Stimulated activated CD4-positive, alpha-beta T cell treated with anti-CD3 and anti-CD28 coated beads, Interleukin-1b, Interleukin-23, amount 100 ng/mL, for 1 hour (primary cell): ENCODE data around the gene CLSTN3.

Source experiments
- DNase-seq, 2 donors: peaks; one replicate each; pipeline ENCODE4 v3.0.0-alpha.2; 2020; ENCODE audit warnings: low read depth in 2 of 2

CLSTN3 gene

DNA sequence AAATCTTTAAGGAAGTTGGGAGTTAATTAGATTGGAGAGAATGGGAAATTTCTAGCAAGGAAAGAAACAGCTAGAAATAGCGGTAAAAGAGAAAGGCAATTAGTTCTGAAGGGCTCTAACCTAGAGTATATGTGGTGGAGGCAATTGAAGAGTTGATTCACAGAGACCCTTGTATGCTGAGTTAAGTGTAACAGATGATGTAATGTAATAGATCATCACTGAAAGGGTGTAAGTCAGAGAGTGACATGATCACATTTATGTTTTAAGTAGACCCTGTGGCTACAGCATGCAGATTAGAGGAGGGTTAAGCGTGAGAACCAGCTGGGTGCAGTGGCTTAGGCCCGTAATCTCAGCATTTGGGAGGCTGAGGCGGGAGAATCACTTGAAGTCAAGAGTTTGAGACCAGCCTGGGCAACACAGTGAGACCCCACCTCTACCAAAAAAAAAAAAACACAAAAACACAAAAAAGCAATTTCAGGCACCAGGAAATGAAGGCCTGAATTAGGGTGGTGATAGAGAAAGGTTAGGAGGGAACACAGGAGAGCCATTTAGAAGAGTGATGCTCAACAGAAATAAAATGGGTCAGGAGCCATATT, 4.4 kb upstream of the CLSTN3 start:
- no peak for DNase-seq

DNA sequence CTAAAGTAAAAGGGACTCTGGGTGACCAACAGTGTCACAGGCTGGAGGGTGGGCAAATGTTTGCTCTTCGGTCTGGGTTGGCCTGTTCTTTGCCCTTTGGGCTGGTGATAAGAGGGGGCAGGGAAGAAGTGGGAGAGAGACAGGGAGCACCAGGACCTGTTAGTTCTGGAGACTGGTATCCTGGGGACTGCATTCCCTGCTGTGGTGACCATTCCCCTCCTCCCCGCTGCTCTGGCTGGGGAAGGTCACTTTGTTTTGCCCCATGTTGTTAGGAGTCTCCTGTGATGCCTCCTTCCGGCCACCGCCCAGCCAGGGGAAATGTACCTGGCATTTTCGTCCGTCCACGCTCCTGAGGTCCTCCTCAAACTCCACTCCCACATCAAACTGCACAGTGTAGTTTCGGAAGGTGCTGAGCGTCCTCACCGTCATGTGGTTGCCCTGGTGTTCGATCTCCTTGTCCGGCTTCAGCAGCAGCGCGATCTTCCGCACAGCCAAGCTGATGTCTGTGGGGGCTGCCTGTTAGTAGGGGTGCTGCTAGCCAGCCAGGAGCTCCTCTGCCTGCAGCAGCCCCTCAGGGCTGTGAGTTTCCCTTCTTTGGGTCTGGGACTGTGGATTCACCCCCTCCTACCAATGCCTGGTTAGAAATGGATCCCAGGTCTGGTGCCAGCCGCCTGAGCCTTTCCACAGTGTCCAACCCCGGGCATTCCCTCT, 2.1 kb upstream of the CLSTN3 start:
- no peak for DNase-seq

DNA sequence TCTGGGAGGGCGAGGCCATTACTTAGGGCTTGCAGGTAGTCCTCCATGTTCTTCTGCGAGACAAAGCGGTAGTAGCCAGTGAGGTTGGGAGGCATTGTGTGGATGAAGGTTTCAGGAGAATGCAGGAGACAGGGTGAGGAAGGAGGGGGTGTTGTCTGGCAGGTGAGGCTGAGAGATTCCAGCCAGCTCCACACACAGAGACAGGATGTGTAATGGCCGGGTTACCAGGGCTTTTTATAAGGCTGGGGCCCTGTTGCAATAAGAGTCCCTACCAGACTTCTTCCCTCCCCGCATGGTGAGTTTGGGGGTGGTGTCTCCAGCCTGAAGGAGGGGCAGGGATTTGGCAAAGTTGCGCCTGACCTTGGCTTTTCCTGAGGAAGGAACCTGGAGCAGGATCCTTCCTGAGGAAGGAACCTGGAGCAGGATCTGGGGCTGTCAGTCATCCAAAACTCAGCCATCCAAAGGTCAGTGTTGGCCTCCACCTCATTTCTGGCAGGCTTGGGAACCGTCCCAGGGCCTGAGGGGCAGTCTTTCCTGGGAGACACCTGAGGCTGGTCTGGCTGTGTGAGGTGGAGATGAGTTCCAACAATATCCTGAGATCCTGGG, 1.4 kb upstream of the CLSTN3 start, which contains the start of gene RBP5:
Gene RBP5, minus strand, starts transcription at position 209 of the 606 bp plus-strand sequence. Its CDS starts 114 bp downstream, at position 95.
- DNase-seq, result no peak

DNA sequence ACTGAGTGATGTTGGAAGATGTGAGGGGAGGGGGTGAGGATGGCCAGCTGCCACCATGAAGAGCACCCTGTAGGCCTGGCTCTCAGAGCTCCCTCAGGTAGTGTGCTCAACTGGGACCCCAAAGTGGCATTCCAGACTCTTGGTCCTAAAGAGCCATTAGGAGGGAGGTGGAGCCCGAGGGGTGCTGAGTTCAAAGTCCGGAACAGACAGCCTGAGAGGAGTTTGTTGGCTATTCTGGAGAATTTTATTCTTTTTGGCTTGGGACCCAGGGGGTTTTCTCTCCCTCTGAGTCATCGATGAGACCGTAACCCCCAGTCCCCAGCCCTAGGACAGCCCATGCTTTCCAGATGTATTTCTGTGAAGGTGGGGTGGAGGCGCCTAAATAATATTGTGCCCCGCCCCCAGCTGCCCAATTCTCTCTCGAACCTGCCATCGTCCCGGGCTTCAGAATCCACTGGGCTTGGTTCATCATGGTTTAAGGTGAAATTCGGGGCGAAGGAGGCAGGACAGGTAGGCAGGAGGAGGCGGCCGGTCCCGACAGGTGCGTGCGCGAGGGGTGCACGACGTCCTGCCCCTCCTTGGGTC, 792 bp upstream of the CLSTN3 start:
- no peak for DNase-seq

DNA sequence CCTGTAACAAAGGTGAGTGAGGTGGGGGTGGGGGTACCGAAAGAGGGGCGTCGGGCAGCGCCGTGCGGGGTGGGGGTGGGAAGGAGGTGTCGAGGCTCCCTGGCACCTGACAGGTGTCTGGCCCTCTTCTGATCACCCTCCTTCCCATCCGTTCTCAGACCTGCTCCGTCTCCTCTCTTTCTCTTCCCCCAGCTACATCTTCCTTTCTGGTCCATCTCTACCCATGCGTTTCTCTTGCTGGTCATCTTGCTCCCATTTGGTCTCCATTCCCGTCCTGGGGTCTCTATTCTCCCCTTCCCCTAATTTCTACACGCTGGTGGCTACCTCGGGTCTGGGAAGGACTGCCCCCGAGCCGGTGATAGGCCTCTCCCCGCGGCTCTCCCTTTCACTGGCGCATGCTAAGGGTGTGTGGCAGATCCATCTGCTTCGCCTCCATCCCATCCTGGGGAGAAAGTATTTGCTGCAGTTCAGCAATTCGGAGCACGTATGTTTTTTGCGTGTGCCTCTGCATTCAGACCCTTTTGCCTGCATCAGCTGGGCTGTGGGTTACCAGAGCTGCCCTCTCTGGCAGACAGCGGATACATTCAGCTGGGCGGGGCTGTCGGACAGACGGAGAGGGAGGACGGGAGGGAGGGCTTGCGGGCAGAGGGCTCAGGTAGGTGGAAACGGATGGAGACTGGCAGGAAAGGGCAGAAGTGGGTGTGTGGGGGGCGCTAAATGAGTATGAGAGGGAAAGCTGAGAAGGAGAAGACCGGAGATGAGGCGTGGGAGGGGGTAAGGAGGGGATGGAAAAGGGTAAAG, 730 bp downstream of the CLSTN3 start:
- DNase-seq, result no peak

DNA sequence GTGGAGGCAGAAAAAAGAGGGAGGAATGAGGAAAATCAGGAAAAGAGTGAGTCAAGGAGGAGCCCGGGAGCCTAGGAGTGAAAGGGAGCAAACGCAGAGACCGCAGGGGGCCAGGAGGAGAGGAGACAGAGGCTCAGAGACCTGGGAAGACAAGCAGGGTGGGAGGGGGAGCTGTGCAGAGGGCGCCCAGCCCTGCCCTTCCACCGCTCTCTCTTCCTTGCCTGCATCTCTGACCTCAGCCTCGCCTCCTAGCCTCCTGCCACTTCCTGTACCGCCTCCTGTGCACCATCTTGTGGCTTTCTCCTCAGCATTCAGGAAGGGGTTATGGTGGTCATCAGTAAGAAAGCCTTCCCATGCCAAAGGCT, 1.3 kb downstream of the CLSTN3 start:
- DNase-seq, result no peak

DNA sequence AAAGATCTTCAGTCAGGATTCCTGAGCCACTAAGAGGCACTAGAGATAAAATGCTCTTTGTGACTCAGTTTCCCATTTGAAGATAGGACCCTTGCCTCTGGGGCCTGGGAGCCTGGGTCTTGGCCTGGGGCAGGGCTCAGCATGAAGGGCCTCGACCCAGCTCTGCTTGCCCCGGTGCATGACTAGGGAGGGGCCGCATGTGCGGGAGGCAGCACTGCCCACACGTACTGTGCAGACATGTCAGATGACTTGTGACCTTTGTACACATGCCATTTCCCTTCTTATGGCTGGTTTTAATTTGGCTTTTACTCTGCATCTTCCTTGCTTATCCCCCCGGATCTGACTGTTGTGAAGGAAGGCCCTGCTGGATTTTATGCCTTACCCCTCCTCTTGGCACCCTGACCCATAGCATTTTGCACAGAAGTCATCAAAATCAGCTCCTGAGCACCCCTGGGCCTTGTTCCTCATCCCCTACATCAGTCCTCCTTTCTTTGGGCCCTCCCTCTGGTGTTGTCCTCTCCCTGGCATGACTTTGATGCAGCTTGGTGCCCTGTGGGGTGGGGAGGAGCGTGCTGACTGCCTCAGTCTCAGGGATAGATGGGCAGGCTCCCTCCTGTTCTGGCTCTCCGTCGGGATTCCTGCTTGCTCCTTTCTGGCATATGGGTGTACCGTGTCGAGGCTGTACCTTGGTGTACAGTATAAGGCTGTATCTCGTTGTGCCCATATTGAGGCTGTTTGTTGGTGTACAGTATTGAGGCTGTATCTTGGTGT, 4.4 kb downstream of the CLSTN3 start:
- no peak for DNase-seq

DNA sequence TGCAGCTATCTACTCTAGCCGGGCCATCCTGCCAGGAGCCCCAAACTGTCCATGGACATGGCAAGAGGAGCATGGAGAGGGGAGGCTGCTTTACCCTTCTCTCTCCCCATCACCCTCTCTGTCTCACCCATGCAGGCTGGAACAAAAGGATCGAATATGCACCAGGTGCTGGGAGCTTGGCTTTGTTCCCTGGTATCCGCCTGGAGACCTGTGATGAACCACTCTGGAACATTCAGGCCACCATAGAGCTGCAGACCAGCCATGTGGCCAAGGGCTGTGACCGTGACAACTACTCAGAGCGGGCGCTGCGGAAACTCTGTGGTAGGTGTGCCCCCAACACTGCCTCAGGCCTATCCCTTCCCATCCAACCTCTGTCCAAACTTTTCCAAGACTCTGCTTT, 5.9 kb downstream of the CLSTN3 start:
- no peak for DNase-seq

DNA sequence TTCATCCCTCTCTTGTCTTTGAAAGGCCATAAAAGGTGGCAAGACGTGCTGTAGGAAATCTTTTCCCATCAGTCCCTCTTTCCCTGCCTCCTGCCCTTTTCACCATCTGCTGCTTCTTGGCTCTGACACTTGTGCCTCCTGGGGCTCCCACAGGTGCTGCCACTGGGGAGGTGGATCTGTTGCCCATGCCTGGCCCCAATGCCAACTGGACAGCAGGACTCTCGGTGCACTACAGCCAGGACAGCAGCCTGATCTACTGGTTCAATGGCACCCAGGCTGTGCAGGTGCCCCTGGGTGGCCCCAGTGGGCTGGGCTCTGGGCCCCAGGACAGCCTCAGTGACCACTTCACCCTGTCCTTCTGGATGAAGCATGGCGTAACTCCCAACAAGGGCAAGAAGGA, 6.5 kb downstream of the CLSTN3 start:
- DNase-seq, result no peak

DNA sequence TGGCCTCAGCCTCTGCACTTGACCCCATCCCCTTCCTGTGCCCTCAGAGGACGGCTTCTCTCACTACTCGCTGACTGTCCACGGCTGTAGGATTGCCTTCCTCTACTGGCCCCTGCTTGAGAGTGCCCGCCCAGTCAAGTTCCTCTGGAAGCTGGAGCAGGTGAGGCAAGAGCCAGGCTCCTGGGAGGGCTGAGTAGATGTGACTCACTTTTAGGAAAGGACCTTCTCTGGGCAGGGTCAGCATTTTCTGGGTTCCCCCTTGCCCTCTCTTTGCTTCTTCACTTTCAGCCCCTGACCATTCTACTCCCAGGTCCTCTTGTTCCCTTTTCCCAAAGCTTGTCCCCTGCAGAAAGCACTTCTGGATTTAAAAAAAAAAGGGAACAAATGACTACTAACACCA, 7.7 kb downstream of the CLSTN3 start:
- no peak for DNase-seq

DNA sequence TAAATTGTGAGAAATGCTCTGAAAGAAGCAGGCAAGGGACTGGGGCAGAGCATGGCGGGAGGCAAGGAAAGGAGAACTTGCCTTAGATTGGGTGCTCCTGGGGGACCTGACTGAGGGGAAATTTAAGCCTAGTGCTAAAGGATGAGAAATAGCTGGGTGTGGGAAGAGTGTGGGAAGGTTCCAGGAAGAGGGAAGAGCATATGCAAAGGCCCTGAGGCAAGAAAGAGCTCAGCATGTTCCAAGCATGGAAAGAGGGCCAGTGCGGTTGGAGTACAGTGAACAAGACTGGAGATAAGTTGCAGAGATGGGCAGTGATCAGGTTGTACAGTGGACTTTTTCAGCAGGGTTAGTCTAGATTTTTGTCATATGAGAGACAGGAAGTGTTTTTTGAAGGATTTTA, 9.0 kb downstream of the CLSTN3 start:
- DNase-seq, result no peak

DNA sequence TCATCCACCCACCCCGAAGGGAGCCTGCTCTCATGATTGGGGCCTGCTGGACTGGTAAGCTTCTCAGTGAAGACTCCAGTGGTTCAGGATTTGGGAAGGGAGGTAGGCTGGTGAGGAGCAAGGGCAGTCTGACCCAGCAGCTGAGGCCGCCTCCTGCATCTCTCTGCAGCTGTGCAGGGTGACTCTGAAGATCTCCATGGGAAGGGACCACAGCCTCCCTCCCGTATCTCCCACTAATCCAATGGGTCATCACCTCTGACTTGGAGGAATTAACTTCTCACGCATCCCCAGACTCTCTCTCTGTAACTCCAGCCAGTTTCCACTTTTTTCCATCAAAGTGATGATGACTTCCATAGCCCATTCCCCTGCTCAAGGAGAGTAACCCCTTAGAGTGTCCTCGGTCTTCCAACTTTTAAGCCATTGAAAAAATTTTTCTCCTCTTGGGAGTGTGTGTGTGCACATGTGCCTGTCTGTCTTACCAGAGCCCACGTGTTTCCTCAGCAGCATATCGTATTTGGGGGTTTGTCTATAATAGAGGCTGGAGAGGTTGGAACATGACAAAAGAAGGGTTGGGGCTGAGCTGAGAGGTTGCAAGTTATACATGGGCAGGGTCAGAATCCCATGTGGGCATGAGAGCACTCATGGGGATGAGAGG, 11.3 kb downstream of the CLSTN3 start:
- no peak for DNase-seq

DNA sequence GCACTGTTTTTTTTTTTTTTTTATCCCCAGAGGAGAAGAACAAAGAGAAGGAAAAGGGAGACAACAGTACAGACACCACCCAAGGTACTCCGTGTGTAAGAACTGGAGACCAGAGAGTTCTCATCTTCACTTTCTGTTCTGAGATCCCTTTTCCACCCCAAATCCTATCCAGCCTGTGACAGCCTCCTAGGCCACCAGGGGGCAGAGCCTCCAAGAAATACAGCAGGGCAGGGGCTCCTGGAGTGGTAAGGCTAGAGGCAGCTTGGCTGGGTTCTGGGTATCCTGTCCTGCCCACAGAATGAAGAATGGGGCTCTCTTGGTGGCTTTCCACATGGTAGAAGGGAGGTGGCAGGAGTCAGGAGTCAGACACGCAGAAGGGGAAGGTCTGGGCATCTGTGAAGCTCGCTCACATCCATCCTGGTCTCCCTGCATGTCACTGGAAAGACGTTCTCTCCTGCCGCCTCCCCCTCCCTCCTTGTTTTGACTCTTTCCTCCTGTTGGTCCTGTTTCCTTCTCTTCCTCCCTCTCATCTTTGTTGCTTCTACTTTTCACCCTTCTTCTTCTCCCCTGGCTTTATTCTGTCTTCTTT, 12.0 kb downstream of the CLSTN3 start:
- peak in 1 of 2 donors; percentile 30 for DNase-seq

DNA sequence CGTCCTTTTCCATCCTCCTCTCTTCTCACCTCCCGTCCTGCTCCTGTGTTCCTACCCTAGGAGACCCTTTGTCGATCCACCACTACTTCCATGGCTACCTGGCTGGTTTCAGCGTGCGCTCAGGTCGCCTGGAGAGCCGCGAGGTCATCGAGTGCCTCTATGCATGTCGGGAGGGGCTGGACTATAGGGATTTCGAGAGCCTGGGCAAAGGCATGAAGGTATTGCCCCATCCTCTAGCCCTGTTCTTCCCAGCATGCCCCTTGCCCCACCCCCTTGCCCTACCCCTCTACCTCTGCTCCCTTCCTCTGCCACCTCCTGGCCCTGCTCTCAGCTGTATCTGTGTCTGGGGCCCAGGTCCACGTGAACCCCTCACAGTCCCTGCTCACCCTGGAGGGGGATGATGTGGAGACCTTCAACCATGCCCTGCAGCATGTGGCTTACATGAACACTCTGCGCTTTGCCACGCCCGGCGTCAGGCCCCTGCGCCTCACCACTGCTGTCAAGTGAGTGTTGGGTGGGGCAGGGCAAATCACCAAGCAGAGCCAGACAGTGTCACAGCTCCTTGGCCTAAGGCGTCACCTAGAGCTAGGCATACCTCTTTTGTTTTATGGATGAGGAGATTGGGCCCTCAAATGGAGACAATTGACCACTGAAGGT, 12.8 kb downstream of the CLSTN3 start:
- DNase-seq, result no peak

DNA sequence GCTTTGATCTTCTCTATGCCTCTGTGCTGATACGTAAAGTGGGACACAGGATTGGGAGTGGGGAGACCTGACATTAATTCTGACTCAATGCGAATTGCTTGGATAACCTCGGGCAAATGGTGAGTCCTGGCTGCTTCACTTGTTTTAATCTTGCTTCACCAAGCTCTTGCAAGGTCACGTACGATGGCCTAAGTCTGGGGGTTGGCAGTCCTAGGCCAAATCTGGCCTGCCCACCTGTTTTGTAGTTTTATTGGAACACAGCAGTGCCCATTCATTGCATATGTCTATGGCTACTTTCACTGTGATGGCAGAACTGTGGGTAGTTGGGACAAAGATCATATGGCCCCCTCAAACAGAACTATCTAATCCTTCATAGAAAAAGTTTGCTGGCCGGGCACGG, 13.4 kb downstream of the CLSTN3 start:
- no peak for DNase-seq

DNA sequence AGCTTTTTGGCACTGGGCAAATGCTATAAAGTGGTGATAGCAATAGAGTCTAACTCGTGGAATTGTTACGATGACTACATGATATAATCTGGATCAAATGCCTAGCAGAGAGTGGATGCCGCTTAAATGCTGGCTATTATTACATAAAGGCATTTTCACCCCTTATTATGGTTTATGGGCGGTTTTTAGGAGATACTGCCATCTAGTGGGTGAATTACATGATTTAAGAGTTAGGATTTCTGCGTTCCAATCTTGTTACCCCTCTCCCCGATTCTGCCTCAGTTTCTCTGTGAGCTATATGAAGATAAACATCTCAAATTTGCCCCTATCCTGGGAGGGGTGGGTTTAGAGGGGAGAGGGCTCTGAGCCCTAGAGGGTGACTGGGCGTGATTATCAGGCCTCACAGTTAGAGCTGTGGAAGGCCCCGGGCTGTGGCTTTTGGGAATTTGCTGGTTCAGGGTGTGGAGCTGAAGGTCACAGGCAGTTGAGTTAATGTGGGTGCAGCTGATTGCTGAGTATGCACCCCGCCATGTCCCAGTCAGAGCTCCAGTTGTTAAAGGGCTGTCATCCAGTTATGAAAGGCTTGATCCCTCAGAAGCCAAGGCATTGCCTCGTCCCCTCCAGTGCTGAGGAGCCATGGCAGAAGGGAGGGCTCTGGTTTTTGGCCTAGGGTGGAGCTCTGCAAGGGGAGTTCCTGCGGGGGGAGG, 14.4 kb downstream of the CLSTN3 start:
- DNase-seq, result no peak

DNA sequence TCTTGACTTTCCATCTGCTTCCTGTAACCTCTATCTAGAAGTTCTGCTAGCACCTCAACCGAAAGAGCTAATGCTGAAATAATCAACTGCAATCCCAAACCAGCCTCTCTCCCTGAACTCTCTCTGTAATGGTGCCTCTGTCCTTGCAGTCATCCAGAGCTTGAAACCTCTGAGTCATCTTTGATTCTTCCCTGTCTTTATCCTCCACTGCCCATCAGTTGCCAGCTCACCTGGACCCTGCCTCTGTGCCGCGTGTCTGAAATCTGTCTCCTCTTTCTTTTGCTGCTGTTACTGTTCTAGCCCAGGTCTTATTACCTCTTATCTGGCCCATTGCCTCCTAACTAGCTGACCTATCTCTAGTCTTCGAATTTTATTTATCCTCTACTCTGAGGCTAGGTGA, 15.5 kb downstream of the CLSTN3 start:
- DNase-seq, result no peak

DNA sequence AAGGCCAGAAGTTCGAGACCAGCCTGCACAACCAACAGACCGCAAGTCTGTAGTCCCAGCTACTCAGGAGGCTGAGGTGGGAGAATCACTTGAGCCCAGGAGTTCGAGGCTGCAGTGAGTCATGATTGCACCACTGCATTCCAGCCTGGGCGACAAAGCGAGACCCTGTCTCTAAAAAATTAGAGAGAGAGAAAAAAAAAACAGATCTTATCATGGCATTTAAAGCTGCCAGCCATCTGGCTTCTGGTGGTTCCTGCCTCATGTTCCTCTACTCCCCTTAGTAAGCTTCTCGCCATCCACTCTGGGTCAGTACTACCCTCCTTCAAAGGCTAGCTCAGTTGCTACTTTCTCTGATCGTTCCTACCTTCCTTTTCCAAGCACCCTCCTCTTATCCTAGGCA, 16.1 kb downstream of the CLSTN3 start:
- DNase-seq, result no peak

DNA sequence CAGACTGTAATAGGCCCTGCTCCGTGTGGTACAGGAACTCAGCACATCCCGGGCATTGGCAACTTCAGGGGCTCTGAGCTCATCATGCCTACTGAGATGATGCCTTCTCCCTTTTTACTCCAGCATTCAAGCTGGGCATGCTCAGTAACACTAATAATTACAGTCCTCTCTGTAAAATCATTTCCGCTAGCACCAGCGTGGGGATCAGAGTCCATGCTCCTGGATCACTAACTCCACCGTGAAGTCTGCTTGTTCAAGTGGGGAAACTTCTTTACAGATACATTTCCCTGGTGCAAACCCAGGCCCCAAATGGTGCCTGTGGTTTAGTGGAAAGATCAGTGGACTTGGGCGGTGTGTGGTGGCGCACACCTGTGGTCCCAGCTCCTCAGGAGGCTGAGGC, 16.7 kb downstream of the CLSTN3 start:
- DNase-seq, result no peak
